CD14-positive monocyte (primary cell): Measurements from ENCODE around the gene SMYD3. TPM values are rescaled to one million over a fixed set of nuclear protein-coding genes. Genes with fewer than 3 reads are reported as not detected.
A peak's percentile ranks its signal among the peaks of the same experiment; 100 is the strongest.

Experiments
- DNase-seq, 3 donors: peaks; one replicate each; pipeline ENCODE4 v3.0.0-alpha.2; 2011 to 2022
- H2AFZ ChIP-seq: 2 replicates; pipeline ENCODE4 v1.6.0; 2012; ENCODE audit warnings: mild to moderate bottlenecking, low read depth, low read length, inconsistent platforms; ENCODE audit not compliant: insufficient read depth, poor library complexity, severe bottlenecking
- H3K27ac ChIP-seq, 2 donors: 1 replicate in 1 of 2; 2 replicates in 1 of 2; pipeline ENCODE4 v1.5.1; 2012 to 2013; ENCODE audit warnings: low read length in 2 of 2, control low read depth in 1 of 2, inconsistent platforms in 1 of 2, low read depth in 1 of 2, mild to moderate bottlenecking in 1 of 2
- H3K27me3 ChIP-seq, 2 donors: one replicate each; pipeline versions ENCODE4 v1.6.0 to v1.6.1; 2011 to 2013; ENCODE audit warnings: low read length in 2 of 2; ENCODE audit not compliant: control insufficient read depth in 2 of 2, insufficient read depth in 2 of 2
- H3K36me3 ChIP-seq, 2 donors: replicated peaks in 1 of 2; 1 replicate in 1 of 2; 2 replicates in 1 of 2; pipeline versions ENCODE4 v1.5.1 to v1.6.1; 2012 to 2013; ENCODE audit warnings: low read length in 2 of 2, control low read depth in 1 of 2, inconsistent platforms in 1 of 2, mild to moderate bottlenecking in 1 of 2; ENCODE audit not compliant: insufficient read depth in 2 of 2, control insufficient read depth in 1 of 2
- H3K4me1 ChIP-seq, 2 donors: 1 replicate in 1 of 2; 2 replicates in 1 of 2; pipeline versions ENCODE4 v1.5.1 to v1.6.1; 2012 to 2013; ENCODE audit warnings: low read length in 2 of 2, control low read depth in 1 of 2, inconsistent platforms in 1 of 2, mild to moderate bottlenecking in 1 of 2, moderate library complexity in 1 of 2; ENCODE audit not compliant: insufficient read depth in 2 of 2, control insufficient read depth in 1 of 2
- H3K4me2 ChIP-seq: replicated peaks from 2 replicates; pipeline ENCODE3; 2012; ENCODE audit warnings: low read length, moderate library complexity, mild to moderate bottlenecking; ENCODE audit not compliant: poor library complexity, severe bottlenecking; ENCODE audit errors: extremely low read depth
- H3K4me3 ChIP-seq, 3 experiments: fragments of 200-600 bp in 1 of 3; sonication (generic) in 1 of 3; replicated peaks in 1 of 3; 1 replicate in 2 of 3; 2 replicates in 1 of 3; pipeline ENCODE4 v1.5.1; 2011 to 2013; ENCODE audit warnings: low read length in 3 of 3, mild to moderate bottlenecking in 3 of 3, control low read depth in 2 of 3, low read depth in 2 of 3, inconsistent platforms in 1 of 3, moderate library complexity in 1 of 3
- H3K79me2 ChIP-seq: 2 replicates; pipeline ENCODE4 v1.6.0; 2012; ENCODE audit warnings: mild to moderate bottlenecking, control low read depth, inconsistent platforms, low read length, moderate library complexity; ENCODE audit not compliant: insufficient read depth
- H3K9ac ChIP-seq: 2 replicates; pipeline ENCODE4 v1.6.0; 2017; ENCODE audit warnings: low read length, mild to moderate bottlenecking; ENCODE audit not compliant: insufficient read depth, poor library complexity, severe bottlenecking
- H3K9me3 ChIP-seq, 2 donors: replicated peaks in 1 of 2; 1 replicate in 1 of 2; 2 replicates in 1 of 2; pipeline versions ENCODE4 v1.5.1 to v1.6.1; 2012 to 2013; ENCODE audit warnings: low read length in 2 of 2, control low read depth in 1 of 2; ENCODE audit not compliant: control insufficient read depth in 1 of 2, insufficient read depth in 1 of 2
- H4K20me1 ChIP-seq: 2 replicates; pipeline ENCODE4 v1.6.0; 2012; ENCODE audit warnings: mild to moderate bottlenecking, low read length, control low read depth, moderate library complexity; ENCODE audit not compliant: insufficient read depth
- H3K27ac Mint-ChIP-seq, 7 donors: one replicate each; pipeline ENCODE4 v1.8.0; 2020; ENCODE audit warnings: mild to moderate bottlenecking in 7 of 7, mixed read lengths in 7 of 7, moderate library complexity in 6 of 7, inconsistent platforms in 2 of 7
- H3K27me3 Mint-ChIP-seq, 3 donors: one replicate each; pipeline ENCODE4 v1.8.0; 2021 to 2022; ENCODE audit warnings: low read depth in 3 of 3, mild to moderate bottlenecking in 3 of 3, mixed read lengths in 3 of 3, moderate library complexity in 3 of 3, inconsistent platforms in 1 of 3
- H3K36me3 Mint-ChIP-seq, 2 donors: one replicate each; pipeline ENCODE4 v1.8.0; 2020; ENCODE audit warnings: mixed read lengths in 2 of 2, inconsistent platforms in 1 of 2, mild to moderate bottlenecking in 1 of 2
- H3K4me1 Mint-ChIP-seq: one replicate; pipeline ENCODE4 v1.8.0; 2020; ENCODE audit warnings: mild to moderate bottlenecking, mixed read lengths
- H3K4me3 Mint-ChIP-seq, 2 donors: one replicate each; pipeline ENCODE4 v1.8.0; 2020; ENCODE audit warnings: mild to moderate bottlenecking in 2 of 2, mixed read lengths in 2 of 2, moderate library complexity in 1 of 2
- H3K9me3 Mint-ChIP-seq, 7 donors: one replicate each; pipeline ENCODE4 v1.8.0; 2020 to 2022; ENCODE audit warnings: mixed read lengths in 7 of 7, mild to moderate bottlenecking in 6 of 7, moderate library complexity in 6 of 7, inconsistent platforms in 2 of 7
- whole genome bisulfite sequencing: methylation state at CpG from one replicate; pipeline ENCODE4 v1.1.5; 2013; ENCODE audit warnings: missing lambda C conversion rate; ENCODE audit not compliant: insufficient coverage; 5-methylcytosine and 5-hydroxymethylcytosine counted together
- intact Hi-C, 2 donors: fragments of 100-400 bp; cut with micrococcal nuclease; formaldehyde crosslinking; loops; one replicate each; pipeline versions ENCODE4 v1.15.0 to v1.15.1; 2023
- polyA plus RNA-seq, 3 donors: library from polyadenylated mRNA; depleted of rRNA in 1 of 3; unstranded in 2 of 3; stranded (reverse) in 1 of 3; fragments of 300-500 nt in 2 of 3; fragments of >200 nt in 1 of 3; fragmentation: Illumina TruSeq in 2 of 3; gene quantifications; 1 replicate in 2 of 3; 2 replicates in 1 of 3; pipeline ENCODE4 v1.2.3, GENCODE V29; 2012 to 2021
- TF ChIP-seq, protein P1 (sequence below): fragments of 200-600 bp; IDR thresholded peaks from one replicate; pipeline ENCODE4 v1.8.0; 2022; ENCODE audit warnings: antibody characterized with exemption, mild to moderate bottlenecking

Gene SMYD3
- polyA plus RNA-seq, 3 donors = 2.7 to 8.4 (median 4.0) TPM

DNA sequence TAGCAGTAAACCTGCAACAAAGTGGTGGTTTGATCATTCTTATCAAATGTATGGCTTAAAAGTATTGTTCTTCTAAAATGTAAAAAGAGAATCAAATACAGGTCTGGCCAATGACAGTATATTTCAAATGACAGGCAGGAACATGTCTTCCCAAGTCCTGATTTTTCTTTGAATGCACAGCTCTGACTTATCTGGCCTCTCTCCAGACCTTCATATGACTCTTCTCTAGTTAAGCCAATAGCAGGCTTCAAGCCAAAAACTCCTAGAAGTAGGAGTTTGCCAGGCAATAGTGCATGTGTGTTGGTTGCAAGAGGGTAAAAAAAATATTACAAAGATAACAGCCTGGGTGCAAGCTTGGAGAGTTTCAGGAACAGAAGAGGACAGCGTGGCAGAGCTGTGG, 345.5 kb downstream of the SMYD3 start:
- no peak overlapping the region for H3K27ac ChIP-seq
- TF ChIP-seq, protein P1, sequence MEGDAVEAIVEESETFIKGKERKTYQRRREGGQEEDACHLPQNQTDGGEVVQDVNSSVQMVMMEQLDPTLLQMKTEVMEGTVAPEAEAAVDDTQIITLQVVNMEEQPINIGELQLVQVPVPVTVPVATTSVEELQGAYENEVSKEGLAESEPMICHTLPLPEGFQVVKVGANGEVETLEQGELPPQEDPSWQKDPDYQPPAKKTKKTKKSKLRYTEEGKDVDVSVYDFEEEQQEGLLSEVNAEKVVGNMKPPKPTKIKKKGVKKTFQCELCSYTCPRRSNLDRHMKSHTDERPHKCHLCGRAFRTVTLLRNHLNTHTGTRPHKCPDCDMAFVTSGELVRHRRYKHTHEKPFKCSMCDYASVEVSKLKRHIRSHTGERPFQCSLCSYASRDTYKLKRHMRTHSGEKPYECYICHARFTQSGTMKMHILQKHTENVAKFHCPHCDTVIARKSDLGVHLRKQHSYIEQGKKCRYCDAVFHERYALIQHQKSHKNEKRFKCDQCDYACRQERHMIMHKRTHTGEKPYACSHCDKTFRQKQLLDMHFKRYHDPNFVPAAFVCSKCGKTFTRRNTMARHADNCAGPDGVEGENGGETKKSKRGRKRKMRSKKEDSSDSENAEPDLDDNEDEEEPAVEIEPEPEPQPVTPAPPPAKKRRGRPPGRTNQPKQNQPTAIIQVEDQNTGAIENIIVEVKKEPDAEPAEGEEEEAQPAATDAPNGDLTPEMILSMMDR = no peak
- H3K9ac ChIP-seq = no peak overlapping the region
- Mint-ChIP-seq H3K27me3 (no peaks in the 10 kb centered on the region), H3K27ac (peak overlapping the region in 1 of 7 donors; percentile 10), H3K9me3 (no peaks in the 10 kb centered on the region), H3K4me3 (no peak overlapping the region), H3K36me3 (peaks cover 0 to 3% of the 10 kb centered on the region in 2 donors), H3K4me1 (peaks cover 72% of the 10 kb centered on the region)
- no peaks in the 10 kb centered on the region for H3K36me3 ChIP-seq
- H2AFZ ChIP-seq = no peak overlapping the region
- no peaks in the 10 kb centered on the region for H3K9me3 ChIP-seq
- H3K79me2 ChIP-seq = no peaks in the 10 kb centered on the region
- no peaks in the 10 kb centered on the region for H4K20me1 ChIP-seq
- no peak overlapping the region for H3K4me2 ChIP-seq
- intact Hi-C loops = no loop called here
- peaks cover 54 to 59% of the 10 kb centered on the region in 2 donors for H3K4me1 ChIP-seq
- no peaks in the 10 kb centered on the region for H3K27me3 ChIP-seq
- 100% methylated on average over 1 of the region's 1 CpG for WGBS
- DNase-seq = no peak
- H3K4me3 ChIP-seq = no peak overlapping the region

DNA sequence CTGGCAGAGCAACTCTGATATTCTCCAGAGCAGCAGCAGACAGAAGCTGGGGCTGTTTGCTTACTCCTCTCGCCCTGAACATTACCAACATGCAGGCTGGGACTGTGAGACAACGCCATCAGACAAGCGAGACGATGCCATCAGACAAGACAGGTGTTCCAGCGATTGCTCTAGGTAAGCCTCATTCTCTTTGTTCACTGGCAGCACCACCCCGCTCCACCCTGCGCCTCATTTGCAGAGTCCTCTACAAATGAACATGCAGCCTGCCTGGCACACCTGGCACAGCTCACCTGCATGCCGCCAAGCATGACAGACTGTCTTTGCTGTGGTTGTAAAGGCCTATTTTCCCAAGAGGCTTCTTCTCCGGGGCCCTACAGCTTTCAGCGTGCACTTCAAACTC, 346.2 kb downstream of the SMYD3 start:
- no peaks in the 10 kb centered on the region for H3K79me2 ChIP-seq
- Mint-ChIP-seq H3K9me3 (no peaks in the 10 kb centered on the region), H3K36me3 (peaks cover 0 to 3% of the 10 kb centered on the region in 2 donors), H3K27ac (no peak overlapping the region), H3K4me1 (peaks cover 76% of the 10 kb centered on the region), H3K4me3 (no peak overlapping the region), H3K27me3 (no peaks in the 10 kb centered on the region)
- WGBS = 94% methylated on average over 10 of the region's 10 CpGs
- no peak for DNase-seq
- no peak overlapping the region for H3K4me2 ChIP-seq
- H2AFZ ChIP-seq = no peak overlapping the region
- no peaks in the 10 kb centered on the region for H4K20me1 ChIP-seq
- no peaks in the 10 kb centered on the region for H3K36me3 ChIP-seq
- peaks cover 57 to 66% of the 10 kb centered on the region in 2 donors for H3K4me1 ChIP-seq
- no peaks in the 10 kb centered on the region for H3K9me3 ChIP-seq
- TF ChIP-seq, protein P1 = no peak
- H3K9ac ChIP-seq = no peak overlapping the region
- intact Hi-C loops = no loop called here
- H3K27me3 ChIP-seq = no peaks in the 10 kb centered on the region
- H3K27ac ChIP-seq = no peak overlapping the region
- no peak overlapping the region for H3K4me3 ChIP-seq
